GM12878 (cell line): ENCODE results near the gene NUMA1. TPM values are rescaled to one million over a fixed set of nuclear protein-coding genes. Genes with fewer than 3 reads are reported as not detected.

ENCODE experiments used
- ATAC-seq: fragments of 200-7000 bp; cut with Tn5 transposase; 3 replicates; pipeline ENCODE4 v1.9.1; 2020; ENCODE audit warnings: mild to moderate bottlenecking, moderate library complexity
- BruUV-seq: library from RNA; stranded (reverse); fragments of 400-500 nt; replicated peaks from 2 replicates; lab custom pipeline; 2021; lab: Mats Ljungman, UMichigan
- CTCF ChIA-PET: fragments of 300-600 bp; sonication (Branson Sonifier 250); formaldehyde crosslinking; extraction: SDS; loops from one replicate; lab custom pipeline; 2021; ENCODE audit warnings: inconsistent platforms; lab: Yijun Ruan, JAX
- POLR2A ChIA-PET: fragments of 350-600 bp; formaldehyde crosslinking; extraction: SDS; loops from one replicate; lab custom pipeline; 2021; ENCODE audit warnings: inconsistent platforms; lab: Charles Lee
- RAD21 ChIA-PET: fragments of 300-600 bp; sonication (Branson Sonifier 250); formaldehyde crosslinking; loops from one replicate; lab custom pipeline; 2023; ENCODE audit warnings: antibody characterized with exemption; ENCODE audit not compliant: unreplicated experiment; lab: Charles Lee
- SMC1A ChIA-PET: fragments of 300-600 bp; sonication (Branson Sonifier 250); formaldehyde crosslinking; loops from one replicate; lab custom pipeline; 2023; ENCODE audit not compliant: unreplicated experiment, uncharacterized antibody; lab: Charles Lee
- DNase-seq: peaks from one replicate; pipeline ENCODE4 v3.0.0-alpha.2; 2011; ENCODE audit warnings: low read depth, low spot score
- FAIRE-seq: peaks from 3 replicates; lab custom pipeline; 2011; peaks lifted over from hg19 to GRCh38; lab: Jason Lieb, UNC
- H2AFZ ChIP-seq: 2 replicates; pipeline ENCODE4 v1.6.0; 2011; ENCODE audit warnings: low read depth, low read length, control low read depth; ENCODE audit not compliant: control insufficient read depth
- H3K27ac ChIP-seq: 2 replicates; pipeline ENCODE4 v1.5.1; 2011; ENCODE audit warnings: control low read depth; ENCODE audit not compliant: control insufficient read depth, insufficient read depth
- H3K27me3 ChIP-seq, 2 experiments: replicated peaks in 1 of 2; 2 replicates each; pipeline versions ENCODE4 v1.6.0 to v1.6.1; 2011; ENCODE audit warnings: low read length in 1 of 2; ENCODE audit not compliant: control insufficient read depth in 2 of 2, insufficient read depth in 2 of 2
- H3K36me3 ChIP-seq, 2 experiments: 2 replicates each; pipeline ENCODE4 v1.5.1; 2011; ENCODE audit warnings: low read length in 1 of 2; ENCODE audit not compliant: control insufficient read depth in 2 of 2, insufficient read depth in 2 of 2
- H3K4me1 ChIP-seq: 2 replicates; pipeline ENCODE4 v1.6.1; 2011; ENCODE audit warnings: mild to moderate bottlenecking, low read length, moderate library complexity, mixed read lengths; ENCODE audit not compliant: control insufficient read depth, insufficient read depth
- H3K4me2 ChIP-seq: 2 replicates; pipeline ENCODE4 v1.6.0; 2011; ENCODE audit warnings: control low read depth; ENCODE audit not compliant: control insufficient read depth, insufficient read depth
- H3K4me3 ChIP-seq: fragments of 200-600 bp; sonication (generic); 2 replicates; pipeline ENCODE4 v1.5.1; 2016
- H3K79me2 ChIP-seq: 2 replicates; pipeline ENCODE4 v1.6.0; 2011; ENCODE audit warnings: low read length; ENCODE audit not compliant: control insufficient read depth, insufficient read depth
- H3K9ac ChIP-seq: 2 replicates; pipeline ENCODE4 v1.8.0; 2011; ENCODE audit warnings: low read length, control low read depth, mixed read lengths; ENCODE audit not compliant: control insufficient read depth, insufficient read depth
- H3K9me3 ChIP-seq: replicated peaks from 3 replicates; pipeline ENCODE4 v1.5.1; 2011; ENCODE audit warnings: mild to moderate bottlenecking, low read length; ENCODE audit not compliant: control insufficient read depth, insufficient read depth
- H4K20me1 ChIP-seq: 2 replicates; pipeline ENCODE4 v1.6.0; 2011; ENCODE audit not compliant: control insufficient read depth, insufficient read depth
- ESRRA ChIP-seq: IDR thresholded peaks from 2 replicates; pipeline ENCODE4 v1.6.1; 2012; ENCODE audit warnings: mild to moderate bottlenecking, low read length, improper control_type of control experiment
- ETV6 ChIP-seq, 2 experiments: fragments of 450-650 bp in 1 of 2; IDR thresholded peaks in 1 of 2; conservative IDR thresholded peaks in 1 of 2; 2 replicates each; pipeline ENCODE4 v1.6.1; 2014; ENCODE audit warnings: antibody characterized with exemption in 1 of 2, borderline replicate concordance in 1 of 2, low read depth in 1 of 2, mild to moderate bottlenecking in 1 of 2, moderate library complexity in 1 of 2
- KDM1A ChIP-seq: fragments of 200-600 bp; sonication (generic); IDR thresholded peaks from 2 replicates; pipeline ENCODE4 v1.6.1; 2016; ENCODE audit warnings: borderline replicate concordance
- POLR2AphosphoS5 ChIP-seq: IDR thresholded peaks from 2 replicates; pipeline ENCODE4 v1.6.1; 2011; ENCODE audit warnings: mild to moderate bottlenecking, low read length, inconsistent platforms
- POU2F2 ChIP-seq: IDR thresholded peaks from 3 replicates; pipeline ENCODE4 v1.6.1; 2011; ENCODE audit warnings: low read depth, mild to moderate bottlenecking, low read length, borderline replicate concordance
- SMAD1 ChIP-seq: fragments of 450-650 bp; IDR thresholded peaks from 2 replicates; pipeline ENCODE4 v1.6.1; 2018; ENCODE audit warnings: mild to moderate bottlenecking, low read depth; ENCODE audit not compliant: partially characterized antibody
- SREBF2 ChIP-seq: IDR thresholded peaks from 2 replicates; pipeline ENCODE4 v1.6.1; 2012; ENCODE audit warnings: mild to moderate bottlenecking, low read length
- TCF7 ChIP-seq: IDR thresholded peaks from 2 replicates; pipeline ENCODE4 v1.6.1; 2014; ENCODE audit warnings: antibody characterized with exemption, borderline replicate concordance
- ZNF622 ChIP-seq: fragments of 450-650 bp; IDR thresholded peaks from 2 replicates; pipeline ENCODE4 v1.6.1; 2017; ENCODE audit warnings: mild to moderate bottlenecking, inconsistent platforms
- WGBS: methylation state at CpG from one replicate; pipeline ENCODE4 v1.1.6; 2016; ENCODE audit warnings: low lambda C conversion rate; ENCODE audit not compliant: insufficient replicate concordance, insufficient coverage; ENCODE audit errors: missing lambda C conversion rate; 5-methylcytosine and 5-hydroxymethylcytosine counted together
- in situ Hi-C: fragments of 300-500 bp; cut with MboI; formaldehyde crosslinking; loops from 9 replicates; pipeline ENCODE4 v1.14.3; 2018; ENCODE audit warnings: mixed read lengths
- intact Hi-C: fragments of 100-400 bp; cut with micrococcal nuclease; formaldehyde crosslinking; loops from one replicate; pipeline ENCODE4 v1.14.2; 2022; ENCODE audit not compliant: unreplicated experiment
- polyA plus RNA-seq, 11 experiments: library from polyadenylated mRNA; depleted of rRNA in 4 of 11; unstranded in 6 of 11; stranded (reverse) in 5 of 11; fragments of >200 nt; fragmentation: Nextera tagmentation in 4 of 11; fragmentation: Illumina TruSeq in 1 of 11; extraction: Ambion mirVana in 4 of 11; extraction: Trizol in 1 of 11; gene quantifications; 1 replicate in 1 of 11; 2 replicates in 10 of 11; pipeline versions ENCODE4 v1.2.1 to v1.2.3, GENCODE V29; 2011 to 2016; ENCODE audit warnings: inconsistent platforms in 2 of 11, missing spikeins in 2 of 11, low read depth in 1 of 11
- total RNA-seq, 4 experiments: library from RNA; depleted of rRNA in 3 of 4; stranded (reverse); fragments of >200 nt in 3 of 4; fragmentation: Illumina TruSeq in 1 of 4; extraction: Trizol in 1 of 4; gene quantifications; 2 replicates each; pipeline versions ENCODE4 v1.2.1 to v1.2.3, GENCODE V29; 2013 to 2021
- TF ChIP-seq, protein P1 (sequence below): IDR thresholded peaks from 2 replicates; pipeline ENCODE4 v1.6.1; 2011; ENCODE audit warnings: borderline replicate concordance, low read depth, mild to moderate bottlenecking, moderate library complexity, low read length; ENCODE audit not compliant: insufficient read depth, poor library complexity, severe bottlenecking
- TF ChIP-seq, protein P2 (sequence below): fragments of 450-650 bp; IDR thresholded peaks from 2 replicates; pipeline ENCODE4 v1.6.1; 2017; ENCODE audit warnings: mild to moderate bottlenecking, low read depth, inconsistent platforms; ENCODE audit not compliant: poor library complexity, severe bottlenecking
- TF ChIP-seq, protein P3 (sequence below): fragments of 450-650 bp; IDR thresholded peaks from 2 replicates; pipeline ENCODE4 v1.6.1; 2017; ENCODE audit warnings: low read depth, mild to moderate bottlenecking, moderate library complexity

NUMA1 gene
- total and polyA plus RNA-seq, 10 of the 15 experiments (the other 5 are each of a cell fraction or from before 2014, with no cell fraction given), result 5.5 to 111 (median 61.0) TPM

DNA sequence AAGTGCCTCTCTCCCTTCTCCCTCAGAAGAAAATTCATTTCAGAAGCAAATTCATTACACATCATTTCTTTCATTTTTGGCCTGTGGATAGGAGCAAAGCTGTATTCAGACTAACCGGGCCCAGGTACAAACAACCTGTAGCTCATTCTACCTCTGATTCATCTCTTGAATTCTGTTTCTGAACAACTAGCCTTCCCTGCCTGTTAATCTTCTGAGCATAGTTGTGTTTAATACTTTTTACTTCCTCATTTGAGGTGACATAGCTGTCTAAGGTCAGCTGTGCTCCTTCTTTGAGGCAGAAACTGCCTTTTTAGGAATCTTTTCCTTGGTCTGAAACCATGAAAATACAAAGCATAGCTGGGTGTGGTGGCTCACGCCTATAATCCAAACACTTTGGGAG, 94.2 kb downstream of the NUMA1 start (continued):
- TF ChIP-seq ETV6 (conservative IDR thresholded peaks at IDR 0.05 in 1 of 2, IDR thresholded peaks at IDR 0.05 in 1 of 2; ENCODE audit: borderline replicate concordance in 1 of 2, low read depth in 1 of 2), result peak in 1 of 2 experiments; percentile 44; a peak in 1 of 4 replicates

DNA sequence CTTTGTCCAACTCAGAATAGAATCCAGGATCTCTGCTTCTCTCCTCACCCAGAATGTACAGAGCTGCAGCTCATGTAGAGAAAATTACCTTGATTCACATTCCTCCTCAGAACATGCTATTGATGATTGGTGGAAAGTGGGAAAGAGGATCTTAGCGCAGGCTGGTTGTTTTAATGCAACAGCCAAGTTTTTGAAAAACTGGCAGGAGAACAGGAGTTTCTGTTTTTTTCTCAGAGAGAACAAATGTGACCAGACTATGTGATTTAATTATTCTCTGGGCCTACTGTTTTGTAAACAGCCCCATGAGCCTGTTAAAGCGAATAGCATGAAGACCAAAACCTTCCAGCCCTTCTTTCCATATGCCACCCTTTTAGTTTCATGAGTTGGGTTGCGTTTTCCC, 100.7 kb downstream of the NUMA1 start:
- H3K4me1 ChIP-seq, result peaks cover 10% of the 10 kb centered on the region
- WGBS, result 98% methylated on average over 3 of the region's 3 CpGs
- H2AFZ ChIP-seq, result no peak overlapping the region
- in situ Hi-C loops, result no loop called here
- SMC1A ChIA-PET, result interaction anchor here (0.7 to 5.6 kb wide), 9 partner anchors 9 to 451 kb away, joined by 3 to 67 read pairs (median 16); partner anchors contain the start of genes IL18BP, RNF121 and XNDC1N
- intact Hi-C loops, result loop anchor here (2.0 kb wide), 1 partner anchor 165 kb away; no protein-coding TSS in a partner anchor
- TF ChIP-seq TCF7 (no peak), POLR2AphosphoS5 (no peak), POU2F2 (no peak), ZNF622 (no peak), SREBF2 (no peak), ESRRA (no peak), KDM1A (no peak), SMAD1 (no peak)
- TF ChIP-seq, protein P1, sequence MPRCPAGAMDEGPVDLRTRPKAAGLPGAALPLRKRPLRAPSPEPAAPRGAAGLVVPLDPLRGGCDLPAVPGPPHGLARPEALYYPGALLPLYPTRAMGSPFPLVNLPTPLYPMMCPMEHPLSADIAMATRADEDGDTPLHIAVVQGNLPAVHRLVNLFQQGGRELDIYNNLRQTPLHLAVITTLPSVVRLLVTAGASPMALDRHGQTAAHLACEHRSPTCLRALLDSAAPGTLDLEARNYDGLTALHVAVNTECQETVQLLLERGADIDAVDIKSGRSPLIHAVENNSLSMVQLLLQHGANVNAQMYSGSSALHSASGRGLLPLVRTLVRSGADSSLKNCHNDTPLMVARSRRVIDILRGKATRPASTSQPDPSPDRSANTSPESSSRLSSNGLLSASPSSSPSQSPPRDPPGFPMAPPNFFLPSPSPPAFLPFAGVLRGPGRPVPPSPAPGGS, result no peak
- TF ChIP-seq, protein P2, sequence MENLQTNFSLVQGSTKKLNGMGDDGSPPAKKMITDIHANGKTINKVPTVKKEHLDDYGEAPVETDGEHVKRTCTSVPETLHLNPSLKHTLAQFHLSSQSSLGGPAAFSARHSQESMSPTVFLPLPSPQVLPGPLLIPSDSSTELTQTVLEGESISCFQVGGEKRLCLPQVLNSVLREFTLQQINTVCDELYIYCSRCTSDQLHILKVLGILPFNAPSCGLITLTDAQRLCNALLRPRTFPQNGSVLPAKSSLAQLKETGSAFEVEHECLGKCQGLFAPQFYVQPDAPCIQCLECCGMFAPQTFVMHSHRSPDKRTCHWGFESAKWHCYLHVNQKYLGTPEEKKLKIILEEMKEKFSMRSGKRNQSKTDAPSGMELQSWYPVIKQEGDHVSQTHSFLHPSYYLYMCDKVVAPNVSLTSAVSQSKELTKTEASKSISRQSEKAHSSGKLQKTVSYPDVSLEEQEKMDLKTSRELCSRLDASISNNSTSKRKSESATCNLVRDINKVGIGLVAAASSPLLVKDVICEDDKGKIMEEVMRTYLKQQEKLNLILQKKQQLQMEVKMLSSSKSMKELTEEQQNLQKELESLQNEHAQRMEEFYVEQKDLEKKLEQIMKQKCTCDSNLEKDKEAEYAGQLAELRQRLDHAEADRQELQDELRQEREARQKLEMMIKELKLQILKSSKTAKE, result no peak
- TF ChIP-seq, protein P3, sequence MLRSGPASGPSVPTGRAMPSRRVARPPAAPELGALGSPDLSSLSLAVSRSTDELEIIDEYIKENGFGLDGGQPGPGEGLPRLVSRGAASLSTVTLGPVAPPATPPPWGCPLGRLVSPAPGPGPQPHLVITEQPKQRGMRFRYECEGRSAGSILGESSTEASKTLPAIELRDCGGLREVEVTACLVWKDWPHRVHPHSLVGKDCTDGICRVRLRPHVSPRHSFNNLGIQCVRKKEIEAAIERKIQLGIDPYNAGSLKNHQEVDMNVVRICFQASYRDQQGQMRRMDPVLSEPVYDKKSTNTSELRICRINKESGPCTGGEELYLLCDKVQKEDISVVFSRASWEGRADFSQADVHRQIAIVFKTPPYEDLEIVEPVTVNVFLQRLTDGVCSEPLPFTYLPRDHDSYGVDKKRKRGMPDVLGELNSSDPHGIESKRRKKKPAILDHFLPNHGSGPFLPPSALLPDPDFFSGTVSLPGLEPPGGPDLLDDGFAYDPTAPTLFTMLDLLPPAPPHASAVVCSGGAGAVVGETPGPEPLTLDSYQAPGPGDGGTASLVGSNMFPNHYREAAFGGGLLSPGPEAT, result no peak
- H3K36me3 ChIP-seq, result peaks cover 9 to 23% of the 10 kb centered on the region in 2 experiments
- no peak for ATAC-seq
- POLR2A ChIA-PET, result interaction anchor here (1.0 to 1.2 kb wide), 2 partner anchors 8 to 12 kb away, joined by 3 to 4 read pairs; no protein-coding TSS in a partner anchor
- no peaks in the 10 kb centered on the region for H4K20me1 ChIP-seq
- no peak overlapping the region for H3K9ac ChIP-seq
- no peaks in the 10 kb centered on the region for H3K79me2 ChIP-seq
- CTCF ChIA-PET, result interaction anchor here (1.0 to 9.1 kb wide), 16 partner anchors 9 to 468 kb away, joined by 3 to 138 read pairs (median 16); partner anchors contain the start of genes RNF121 and XNDC1N
- H3K27ac ChIP-seq, result no peak overlapping the region
- FAIRE-seq, result no peak
- no peak overlapping the region for H3K4me2 ChIP-seq
- RAD21 ChIA-PET, result interaction anchor here (0.7 to 3.7 kb wide), 6 partner anchors 11 to 451 kb away, joined by 3 to 51 read pairs (median 18); partner anchors contain the start of genes RNF121 and XNDC1N
- no peak for DNase-seq
- H3K9me3 ChIP-seq, result no peaks in the 10 kb centered on the region
- BruUV-seq, result no TSS peak
- H3K27me3 ChIP-seq, result no peaks in the 10 kb centered on the region
- no peak overlapping the region for H3K4me3 ChIP-seq
